KMS-11 (cell line): ENCODE measurements around the gene CFTR.
"Not testable (repeated sequence)": the region's sequence is repeated elsewhere in the genome, so short reads cannot be mapped to it uniquely, and the experiment has no call there.

Source experiments
- H2AFZ ChIP-seq: fragments of 200-600 bp; sonication (generic); 2 replicates; pipeline ENCODE4 v1.6.1; 2016; ENCODE audit warnings: antibody characterized with exemption, mixed run types, low read depth
- H3K27ac ChIP-seq: fragments of 200-600 bp; sonication (generic); 2 replicates; pipeline ENCODE4 v1.6.1; 2016; ENCODE audit warnings: mild to moderate bottlenecking, mixed run types
- H3K27me3 ChIP-seq: fragments of 200-600 bp; sonication (generic); 2 replicates; pipeline ENCODE4 v1.6.1; 2017; ENCODE audit warnings: mild to moderate bottlenecking, low read depth, mixed run types, moderate library complexity; ENCODE audit not compliant: insufficient read depth
- H3K36me3 ChIP-seq: fragments of 200-600 bp; sonication (generic); 2 replicates; pipeline ENCODE4 v1.6.1; 2017; ENCODE audit warnings: mild to moderate bottlenecking, mixed run types; ENCODE audit not compliant: insufficient read depth
- H3K4me1 ChIP-seq: fragments of 200-600 bp; sonication (generic); 2 replicates; pipeline ENCODE4 v1.6.1; 2016; ENCODE audit warnings: mild to moderate bottlenecking, low read depth, mixed run types; ENCODE audit not compliant: poor library complexity, severe bottlenecking
- H3K4me2 ChIP-seq: fragments of 200-600 bp; sonication (generic); 2 replicates; pipeline ENCODE4 v1.7.0; 2016; ENCODE audit warnings: mild to moderate bottlenecking, mixed run types
- H3K4me3 ChIP-seq: fragments of 200-600 bp; sonication (generic); IDR thresholded peaks from 2 replicates; pipeline ENCODE4 v1.6.1; 2017; ENCODE audit warnings: low read depth, low read length, mixed read lengths; ENCODE audit not compliant: insufficient read depth
- H3K79me2 ChIP-seq: fragments of 200-600 bp; sonication (generic); 2 replicates; pipeline ENCODE4 v1.6.1; 2016; ENCODE audit warnings: low read depth, mixed run types; ENCODE audit not compliant: insufficient read depth
- H3K9ac ChIP-seq: fragments of 200-600 bp; sonication (generic); 2 replicates; pipeline ENCODE4 v1.6.1; 2016; ENCODE audit warnings: mild to moderate bottlenecking, mixed run types
- H4K20me1 ChIP-seq: fragments of 200-600 bp; sonication (generic); 2 replicates; pipeline ENCODE4 v1.6.1; 2016; ENCODE audit warnings: mild to moderate bottlenecking, mixed run types; ENCODE audit not compliant: insufficient read depth
- CTCF ChIP-seq: fragments of 200-600 bp; sonication (generic); conservative IDR thresholded peaks from 2 replicates; pipeline ENCODE4 v1.6.1; 2017; ENCODE audit warnings: low read depth, mild to moderate bottlenecking, antibody characterized with exemption, low read length, moderate library complexity, mixed read lengths

The CFTR gene

GRCh38 chr7:117705630-117706029 lies 225.8 kb downstream of the CFTR start:
- H4K20me1 ChIP-seq: no peaks in the 10 kb centered on the region
- peaks cover 6% of the 10 kb centered on the region for H3K4me1 ChIP-seq
- H3K4me2 ChIP-seq: no peak overlapping the region
- TF ChIP-seq CTCF: no peak
- no peaks in the 10 kb centered on the region for H3K79me2 ChIP-seq
- H3K27me3 ChIP-seq: no peaks in the 10 kb centered on the region
- H2AFZ ChIP-seq: no peak overlapping the region
- H3K9ac ChIP-seq: no peak overlapping the region
- no peak overlapping the region for H3K27ac ChIP-seq
- H3K4me3 ChIP-seq: no peak overlapping the region
- no peaks in the 10 kb centered on the region for H3K36me3 ChIP-seq

GRCh38 chr7:117706210-117706609 lies 226.4 kb downstream of the CFTR start:
- H3K27me3 ChIP-seq: no peaks in the 10 kb centered on the region

DNA sequence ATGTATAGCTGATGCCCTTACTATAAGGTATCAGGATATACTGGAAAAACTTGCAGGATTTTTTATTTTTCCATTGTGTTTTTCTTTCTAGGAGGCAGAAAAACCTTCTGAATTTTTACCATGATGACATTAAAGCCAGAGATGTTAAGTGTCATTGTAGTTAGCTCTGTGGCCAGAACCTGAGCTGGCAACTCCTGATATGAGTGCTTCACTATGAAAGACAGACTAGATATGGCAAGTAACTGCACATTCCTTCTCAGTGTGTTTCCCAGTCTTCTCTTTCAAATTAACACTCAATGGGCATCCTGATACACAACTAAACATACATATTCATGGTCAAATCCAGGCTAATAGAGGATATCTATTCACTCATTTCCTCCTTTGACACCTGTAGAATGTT lies 227.3 kb downstream of the CFTR start:
- TF ChIP-seq CTCF: no peak
- Histone ChIP-seq H3K27me3 (no peaks in the 10 kb centered on the region), H3K36me3 (no peaks in the 10 kb centered on the region), H3K79me2 (no peaks in the 10 kb centered on the region), H4K20me1 (no peaks in the 10 kb centered on the region), H3K27ac (no peak overlapping the region), H3K4me1 (peaks cover 6% of the 10 kb centered on the region), H2AFZ (no peak overlapping the region), H3K4me2 (no peak overlapping the region), H3K4me3 (no peak overlapping the region), H3K9ac (no peak overlapping the region)

More at GRCh38 chr7:117706210-117706609, 226.4 kb downstream of the CFTR start:
- Histone ChIP-seq H3K79me2 (no peaks in the 10 kb centered on the region), H4K20me1 (no peaks in the 10 kb centered on the region), H3K4me2 (no peak overlapping the region), H3K27ac (no peak overlapping the region), H3K4me3 (no peak overlapping the region), H2AFZ (no peak overlapping the region), H3K4me1 (peaks cover 6% of the 10 kb centered on the region), H3K36me3 (no peaks in the 10 kb centered on the region), H3K9ac (no peak overlapping the region)
- no peak for TF ChIP-seq CTCF

DNA sequence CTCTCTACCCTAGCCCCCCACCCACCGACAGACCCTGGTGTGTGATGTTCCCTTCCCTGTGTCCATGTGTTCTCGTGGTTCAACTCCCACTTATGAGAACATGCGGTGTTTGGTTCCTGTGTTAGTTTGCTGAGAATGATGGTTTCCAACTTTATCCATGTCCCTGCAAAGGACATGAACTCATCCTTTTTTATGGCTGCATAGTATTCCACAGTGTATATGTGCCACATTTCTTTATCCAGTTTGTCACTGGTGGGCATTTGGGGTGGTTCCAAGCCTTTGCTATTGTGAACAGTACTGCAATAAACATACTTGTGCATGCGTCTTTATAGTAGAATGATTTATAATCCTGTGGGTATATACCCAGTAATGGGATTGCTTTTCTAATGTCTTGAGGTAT lies 228.3 kb downstream of the CFTR start:
- not testable (repeated sequence) for H3K36me3 ChIP-seq, H3K9ac ChIP-seq, H3K27me3 ChIP-seq, H3K4me2 ChIP-seq, H3K27ac ChIP-seq, H3K4me1 ChIP-seq, H2AFZ ChIP-seq, H4K20me1 ChIP-seq, H3K4me3 ChIP-seq, H3K79me2 ChIP-seq

- Histone ChIP-seq H3K4me2 (no peak overlapping the region), H4K20me1 (no peaks in the 10 kb centered on the region), H3K36me3 (no peaks in the 10 kb centered on the region), H3K9ac (no peak overlapping the region), H3K27ac (no peak overlapping the region), H2AFZ (no peak overlapping the region), H3K4me3 (no peak overlapping the region), H3K27me3 (no peaks in the 10 kb centered on the region), H3K4me1 (peaks cover 6% of the 10 kb centered on the region), H3K79me2 (no peaks in the 10 kb centered on the region)
- TF ChIP-seq CTCF: no peak
These were observed 231.7 kb downstream of the CFTR start for GRCh38 chr7:117711556-117711955.
